GM21367 (cell line): Measurements from ENCODE around the gene NPEPL1.
"Not testable (repeated sequence)": the region's sequence is repeated elsewhere in the genome, so short reads cannot be mapped to it uniquely, and the experiment has no call there.

Experiments used
- ATAC-seq: cut with Tn5 transposase; IDR thresholded peaks from one replicate; pipeline ENCODE4 v1.9.1; 2021; ENCODE audit not compliant: unreplicated experiment

NPEPL1 gene

GRCh38 chr20:58692579-58693225, at the start of gene NPEPL1:
TSS of gene NPEPL1 (plus strand) at chr20:58692800. CDS start at chr20:58692901, 101 bp downstream.
- peak; percentile 79 for ATAC-seq

GRCh38 chr20:58642896-58643295, 49.7 kb upstream of the NPEPL1 start:
- ATAC-seq = not testable (repeated sequence)

- no peak for ATAC-seq
Measured at GRCh38 chr20:58645412-58645968, 47.1 kb upstream of the NPEPL1 start.

- ATAC-seq = no peak
Measured at GRCh38 chr20:58646257-58646656, 46.3 kb upstream of the NPEPL1 start.

GRCh38 chr20:58646703-58647102, 45.9 kb upstream of the NPEPL1 start:
- no peak for ATAC-seq

GRCh38 chr20:58647162-58647795, 45.3 kb upstream of the NPEPL1 start:
- ATAC-seq = no peak

GRCh38 chr20:58647796-58648501, 44.7 kb upstream of the NPEPL1 start:
- no peak for ATAC-seq

GRCh38 chr20:58648502-58648825, 44.1 kb upstream of the NPEPL1 start:
- not testable (repeated sequence) for ATAC-seq

GRCh38 chr20:58649288-58650180, 43.1 kb upstream of the NPEPL1 start:
- no peak for ATAC-seq

GRCh38 chr20:58650181-58650775, 42.3 kb upstream of the NPEPL1 start:
- no peak for ATAC-seq

GRCh38 chr20:58650776-58651558, 41.6 kb upstream of the NPEPL1 start, which contains the start of gene STX16:
TSS of gene STX16 (plus strand) at chr20:58651283. CDS start at chr20:58652007, 724 bp downstream.
- ATAC-seq = peak; percentile 46

GRCh38 chr20:58651559-58651945, 41.0 kb upstream of the NPEPL1 start:
- ATAC-seq = no peak

GRCh38 chr20:58651946-58652605, 40.5 kb upstream of the NPEPL1 start:
- no peak for ATAC-seq

- no peak for ATAC-seq
Measured at GRCh38 chr20:58652606-58653294, 39.9 kb upstream of the NPEPL1 start.

- no peak for ATAC-seq
Measured at GRCh38 chr20:58654337-58654736, 38.3 kb upstream of the NPEPL1 start.

GRCh38 chr20:58655328-58656107, 37.1 kb upstream of the NPEPL1 start:
- ATAC-seq = no peak

GRCh38 chr20:58656831-58657230, 35.8 kb upstream of the NPEPL1 start:
- no peak for ATAC-seq

- ATAC-seq = no peak
Measured at GRCh38 chr20:58657262-58657661, 35.3 kb upstream of the NPEPL1 start.
